WI38 (cell line): Measurements from ENCODE around the gene SUPT16H.

ENCODE experiments used
- H3K4me3 ChIP-seq: 2 replicates; pipeline ENCODE4 v1.5.1; 2011; ENCODE audit warnings: low read depth, mild to moderate bottlenecking, control low read depth, low read length
- CTCF ChIP-seq: IDR thresholded peaks from 2 replicates; pipeline ENCODE4 v1.5.1; 2012; ENCODE audit warnings: low read depth, mild to moderate bottlenecking, control low read depth, low read length

SUPT16H gene

GRCh38 chr14:21302013-21302835 is 81.6 kb downstream of the SUPT16H start:
- no peak for TF ChIP-seq CTCF
- H3K4me3 ChIP-seq = no peak overlapping the region
